Skeletal muscle cell (primary cell): Measurements from ENCODE around the gene ATOX1.

Experiments used
- DNase-seq: peaks from one replicate; pipeline ENCODE4 v3.0.0-alpha.2; 2010; ENCODE audit warnings: low read depth
- H3K4me3 ChIP-seq: 2 replicates; pipeline ENCODE4 v1.5.1; 2011; ENCODE audit warnings: low read depth, mild to moderate bottlenecking, control low read depth, low read length, moderate library complexity

Gene ATOX1

DNA sequence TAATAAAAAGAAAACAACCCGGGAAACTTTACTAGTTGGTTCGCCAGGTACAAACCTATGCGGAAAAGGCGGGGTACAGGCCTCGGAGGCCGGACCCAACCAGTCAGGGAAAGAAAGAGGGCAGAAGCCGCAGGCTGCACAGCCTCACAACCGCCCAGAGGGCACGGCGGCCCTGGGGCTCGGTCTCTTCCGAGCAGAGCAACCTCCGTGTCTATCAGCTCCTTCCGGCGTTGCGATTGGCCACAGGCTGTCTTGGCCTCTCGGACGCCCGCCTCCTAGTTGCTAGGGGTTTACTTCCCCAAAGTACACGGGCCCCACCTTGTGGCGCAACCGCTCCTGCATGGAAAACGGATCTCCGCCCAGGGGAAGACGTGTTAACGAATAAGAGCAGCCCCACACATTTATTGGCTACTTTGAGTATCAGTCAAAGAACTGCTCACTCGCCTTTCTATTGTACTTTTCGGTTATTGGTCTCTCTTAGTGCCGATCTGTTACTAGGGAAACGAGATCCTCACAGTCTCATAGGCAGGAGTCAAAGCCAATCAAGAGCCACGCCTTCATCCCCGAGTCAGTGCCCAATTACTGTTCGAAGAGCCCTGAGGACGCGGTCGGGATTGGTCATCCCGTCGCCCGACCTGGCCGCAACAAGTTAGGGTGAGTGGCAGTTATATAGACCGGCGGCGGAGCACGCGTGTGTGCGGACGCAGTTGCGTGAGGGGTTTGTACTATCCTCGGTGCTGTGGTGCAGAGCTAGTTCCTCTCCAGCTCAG is 13.0 kb upstream of the ATOX1 start, which contains the start of gene G3BP1:
Gene G3BP1, plus strand, starts transcription at position 696 of the 770 bp plus-strand sequence. CDS start 14,667 bp downstream, outside the sequence.
- DNase-seq: peak; percentile 100
- H3K4me3 ChIP-seq: peak within 1 kb of the TSS; percentile 92

DNA sequence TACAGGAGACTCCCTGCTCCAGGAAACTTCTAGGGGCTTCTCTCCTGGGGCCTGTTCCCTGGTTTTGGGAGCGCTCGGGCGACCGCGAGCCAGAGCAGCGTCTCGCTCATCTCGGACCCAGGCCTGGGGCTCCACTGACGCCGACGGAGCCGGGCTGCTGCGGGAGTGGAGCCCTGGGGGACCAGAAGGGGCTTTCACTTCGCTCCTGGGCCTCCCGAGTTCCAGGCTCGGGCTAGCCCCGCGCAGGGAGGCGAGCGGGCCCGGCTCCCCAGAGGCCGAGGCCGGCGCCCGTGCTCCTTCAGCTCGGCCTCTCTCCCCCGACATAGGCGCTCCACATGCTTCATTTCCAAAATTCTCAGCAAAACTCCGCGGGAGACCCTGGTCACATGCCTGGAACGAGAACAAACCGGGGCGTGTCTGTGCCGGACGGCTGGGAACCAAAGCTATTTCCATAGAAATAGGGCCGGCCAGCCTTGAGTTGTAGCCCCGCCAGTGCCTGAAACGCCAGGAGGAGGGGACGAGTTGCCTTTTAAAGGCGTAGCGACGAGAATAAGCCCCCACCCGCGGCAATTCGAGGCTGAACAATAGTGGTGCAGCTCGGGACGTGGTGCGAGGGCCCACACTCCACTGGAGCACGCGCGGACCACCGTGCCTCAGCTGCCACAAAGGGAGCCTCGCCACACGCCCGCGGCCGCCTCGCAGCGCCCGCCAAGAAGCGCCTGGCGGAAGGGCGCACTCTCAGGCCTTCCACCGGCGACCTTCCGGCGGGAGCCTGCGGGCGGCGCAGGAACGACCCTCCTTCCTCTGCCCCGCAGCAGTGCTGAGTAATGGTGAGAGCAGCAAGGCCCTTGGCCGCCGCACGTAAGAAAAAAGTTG is 12.2 kb upstream of the ATOX1 start:
- peak overlapping the region; percentile 48 for H3K4me3 ChIP-seq
- peak; percentile 39 for DNase-seq

DNA sequence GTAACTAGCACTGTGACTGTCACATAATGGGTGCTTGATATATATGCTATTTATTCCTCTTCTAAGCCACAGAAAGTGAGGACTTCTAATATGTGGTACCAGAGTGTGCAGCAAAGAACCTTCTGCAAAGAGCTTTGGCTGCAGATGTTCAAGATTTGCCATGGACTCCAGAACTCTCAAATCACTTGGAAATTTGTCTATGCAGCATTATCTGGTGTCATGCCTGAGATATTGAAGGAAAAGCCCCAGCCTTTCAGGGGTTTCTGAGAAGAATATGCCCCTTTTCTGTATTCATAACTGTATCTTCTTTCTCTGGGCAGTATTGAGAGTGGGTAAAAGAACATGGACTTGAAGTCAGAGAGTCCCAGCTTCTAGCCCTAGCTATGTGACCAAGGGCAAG is 8.5 kb upstream of the ATOX1 start:
- no peak for DNase-seq
- H3K4me3 ChIP-seq: no peak overlapping the region

DNA sequence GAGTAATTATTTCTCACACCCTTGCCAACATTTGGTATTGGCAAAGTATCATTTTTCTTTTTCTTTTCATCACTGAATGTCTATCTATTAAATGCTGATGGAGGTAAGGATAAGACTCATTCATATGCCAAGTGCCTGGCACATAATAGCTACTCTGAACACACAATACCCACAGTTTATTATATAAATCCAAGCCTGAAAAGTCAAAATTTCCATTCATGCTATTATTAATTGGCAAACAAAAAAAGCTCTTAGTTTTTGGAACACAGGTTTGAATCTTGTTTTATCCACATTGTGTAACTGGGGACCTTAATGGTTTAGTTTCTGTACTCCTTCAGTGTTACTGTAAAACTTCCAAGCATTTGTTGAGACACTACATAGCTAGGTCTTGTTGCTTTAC is 6.4 kb upstream of the ATOX1 start:
- no peak for DNase-seq
- H3K4me3 ChIP-seq: no peak overlapping the region

DNA sequence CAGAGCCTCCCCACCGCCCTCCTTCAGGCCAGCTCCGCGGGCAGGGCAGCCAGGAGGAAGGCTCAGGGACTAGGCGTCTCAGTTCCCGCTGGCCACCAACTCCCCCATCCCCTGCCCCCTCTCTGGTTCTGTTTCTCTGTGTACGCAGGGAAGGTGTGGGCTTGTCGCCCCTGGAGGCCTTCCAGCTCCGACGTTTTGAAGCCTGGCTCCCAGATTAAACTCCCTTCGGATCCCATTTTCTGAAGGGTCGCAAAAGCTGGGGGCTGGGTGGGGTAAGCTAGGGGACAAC is 346 bp downstream of the ATOX1 start:
- DNase-seq: no peak
- H3K4me3 ChIP-seq: peak overlapping the region; percentile 74

DNA sequence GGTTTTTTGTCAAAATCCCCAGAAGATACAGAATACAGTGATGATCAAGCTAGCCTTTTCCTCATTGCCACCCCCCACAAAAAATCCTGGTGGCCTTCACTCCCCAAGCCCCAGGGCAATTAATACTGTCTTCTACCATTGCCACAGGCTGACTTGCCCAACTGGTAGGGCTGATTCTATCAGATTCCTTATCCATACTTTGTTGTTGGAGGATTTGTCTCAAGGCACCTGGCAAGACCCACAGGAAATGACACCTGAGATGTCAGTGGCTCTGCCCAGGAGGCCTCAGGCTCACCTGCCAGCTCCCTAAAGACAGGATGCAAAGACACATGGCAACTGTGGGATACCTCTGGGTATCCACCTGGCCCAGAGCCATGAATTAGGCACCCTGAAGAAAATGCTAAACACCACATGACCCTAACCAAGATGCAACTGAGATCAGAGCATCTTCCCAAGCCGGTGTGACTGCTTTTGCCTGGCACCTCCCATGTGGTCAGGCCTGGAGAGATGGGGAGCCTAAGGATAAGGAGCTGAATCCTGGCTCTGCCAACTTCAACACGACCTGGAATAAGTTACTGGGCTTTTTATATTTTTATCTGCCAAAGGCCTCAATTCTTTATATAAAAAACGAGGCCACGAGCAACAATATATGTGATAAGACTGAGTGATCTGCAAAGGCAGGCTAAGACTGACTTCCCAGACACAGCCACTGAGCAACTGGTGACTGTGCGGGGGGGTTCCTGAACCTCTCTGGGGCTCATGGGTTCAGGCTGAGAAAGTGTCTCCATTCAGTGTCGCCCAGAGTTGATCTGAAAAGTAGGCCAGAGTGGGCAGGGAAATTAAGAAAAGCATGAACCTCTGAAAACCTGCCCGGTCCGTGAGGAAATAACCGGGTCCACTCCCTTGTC is 944 bp downstream of the ATOX1 start:
- H3K4me3 ChIP-seq: peak overlapping the region; percentile 74
- no peak for DNase-seq

DNA sequence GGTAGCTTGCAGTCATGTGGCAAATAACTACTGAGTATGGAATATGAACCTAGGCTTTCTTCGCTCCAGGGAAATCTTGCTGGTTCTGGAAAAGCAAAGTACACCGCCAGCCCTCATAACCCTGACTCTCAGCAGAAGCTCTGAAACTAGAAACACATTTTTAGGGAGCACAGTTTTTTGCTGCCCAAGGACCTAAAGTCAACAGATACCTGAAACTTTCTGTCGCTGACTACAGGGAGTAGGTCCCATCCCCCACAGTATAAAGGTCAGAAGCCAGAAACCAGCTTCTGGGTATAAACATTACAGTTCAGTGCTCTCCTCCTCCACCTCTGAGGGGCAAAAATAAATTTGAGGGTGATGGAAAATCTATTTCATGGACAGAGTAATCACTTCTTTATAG is 3.0 kb downstream of the ATOX1 start:
- DNase-seq: no peak
- no peak overlapping the region for H3K4me3 ChIP-seq

DNA sequence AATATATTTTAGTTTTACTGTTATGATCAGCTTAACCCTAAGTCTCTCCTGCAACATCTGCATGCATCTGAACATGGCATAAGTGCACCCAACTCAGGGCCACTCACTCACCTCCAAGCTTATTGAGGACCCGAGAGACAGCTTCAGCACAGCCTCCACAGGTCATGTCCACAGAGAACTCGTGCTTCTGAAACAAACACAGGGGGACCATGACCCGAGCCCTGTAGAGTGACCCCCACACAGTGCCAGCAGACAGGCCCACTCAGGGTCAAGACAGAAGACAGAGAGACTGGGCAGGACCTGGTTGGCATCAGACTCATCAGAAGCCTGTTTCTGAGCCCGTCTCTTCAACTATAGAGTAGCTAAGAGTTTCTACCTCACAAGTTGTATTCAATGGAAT is 6.8 kb downstream of the ATOX1 start:
- no peak overlapping the region for H3K4me3 ChIP-seq
- DNase-seq: no peak

DNA sequence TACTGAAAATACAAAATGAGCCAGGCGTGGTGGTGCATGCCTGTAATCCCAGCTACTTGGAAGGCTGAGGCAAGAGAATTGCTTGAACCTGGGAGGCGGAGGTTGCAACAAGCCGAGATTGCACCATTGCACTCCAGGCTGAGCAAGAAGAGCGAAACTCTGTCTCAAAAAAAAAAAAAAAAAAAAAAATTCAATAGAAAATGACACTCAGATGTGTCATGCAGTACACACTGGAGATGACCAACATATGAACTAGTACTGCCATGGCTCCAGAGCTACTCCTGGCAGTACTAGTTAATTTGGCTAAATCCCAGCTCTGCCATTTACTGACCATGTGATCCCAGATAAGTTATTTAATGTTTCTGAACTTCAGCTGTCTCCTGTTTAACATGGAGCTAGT is 7.3 kb downstream of the ATOX1 start:
- no peak for DNase-seq
- H3K4me3 ChIP-seq: no peak overlapping the region

DNA sequence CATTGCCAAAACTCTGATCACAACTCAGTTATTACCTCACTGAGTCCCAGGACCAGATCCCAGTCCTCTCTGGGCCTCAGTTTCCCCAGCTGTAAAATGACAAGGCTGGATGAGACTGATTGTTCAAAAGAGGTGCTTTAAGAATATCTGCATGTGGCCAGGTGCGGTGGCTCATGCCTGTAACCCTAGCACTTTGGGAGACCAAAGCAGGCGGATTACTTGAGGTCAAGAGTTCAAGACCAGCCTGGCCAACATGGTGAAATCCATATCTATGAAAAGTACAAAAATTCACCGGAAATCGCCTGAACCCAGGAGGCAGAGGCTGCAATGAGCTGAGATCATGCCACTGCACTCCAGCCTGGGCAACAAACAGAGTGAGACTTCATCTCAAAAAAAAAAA is 8.3 kb downstream of the ATOX1 start:
- H3K4me3 ChIP-seq: no peak overlapping the region
- DNase-seq: no peak

DNA sequence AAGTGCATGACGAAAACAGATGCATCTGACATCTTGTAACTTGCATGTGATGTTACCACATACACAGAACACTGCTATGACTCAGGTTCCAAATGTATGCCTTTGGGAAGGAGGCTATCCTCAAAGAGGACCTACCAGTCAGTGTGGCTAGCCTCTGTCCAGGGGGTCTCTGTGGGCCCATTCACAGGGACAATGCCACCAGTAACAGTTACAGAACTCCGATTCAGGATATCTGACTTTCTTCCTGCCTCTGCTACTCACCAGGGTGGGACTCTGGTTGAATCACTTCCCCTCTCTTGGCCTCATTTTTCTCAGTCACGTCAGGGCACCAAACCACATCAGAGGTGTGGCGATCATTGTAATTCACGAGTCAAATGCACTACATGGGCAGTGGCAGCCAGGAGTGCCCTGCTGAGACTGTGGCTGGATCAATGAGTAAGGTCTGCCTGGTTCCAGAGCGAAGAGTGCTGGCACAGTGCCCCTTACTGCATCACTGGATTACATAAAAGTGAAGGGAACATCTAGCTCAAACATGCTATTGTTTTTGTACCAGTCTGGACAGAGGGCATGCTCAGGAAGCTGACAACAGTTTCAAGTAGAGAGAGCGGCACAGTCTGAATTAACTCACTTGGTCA is 13.2 kb downstream of the ATOX1 start:
- peak; percentile 69 for DNase-seq
- no peak overlapping the region for H3K4me3 ChIP-seq

DNA sequence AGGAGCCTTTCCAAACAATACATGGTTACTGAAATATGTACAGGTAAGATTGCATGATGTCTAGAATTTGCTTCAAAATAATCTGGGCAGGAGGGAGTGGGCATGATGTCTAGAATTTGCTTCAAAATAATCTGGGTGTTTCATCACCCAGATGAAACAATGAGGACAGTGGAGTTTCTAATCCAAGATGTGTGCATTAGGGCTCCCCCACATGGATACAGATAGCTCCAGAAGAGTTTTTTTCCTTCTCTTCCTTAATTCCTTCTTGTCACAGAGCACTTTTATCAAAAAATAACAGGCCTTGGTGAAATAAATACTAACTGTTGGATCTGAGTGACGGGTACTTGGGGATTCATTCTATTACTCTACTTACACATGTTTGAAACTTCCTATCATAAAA is 14.9 kb downstream of the ATOX1 start:
- no peak overlapping the region for H3K4me3 ChIP-seq
- no peak for DNase-seq

DNA sequence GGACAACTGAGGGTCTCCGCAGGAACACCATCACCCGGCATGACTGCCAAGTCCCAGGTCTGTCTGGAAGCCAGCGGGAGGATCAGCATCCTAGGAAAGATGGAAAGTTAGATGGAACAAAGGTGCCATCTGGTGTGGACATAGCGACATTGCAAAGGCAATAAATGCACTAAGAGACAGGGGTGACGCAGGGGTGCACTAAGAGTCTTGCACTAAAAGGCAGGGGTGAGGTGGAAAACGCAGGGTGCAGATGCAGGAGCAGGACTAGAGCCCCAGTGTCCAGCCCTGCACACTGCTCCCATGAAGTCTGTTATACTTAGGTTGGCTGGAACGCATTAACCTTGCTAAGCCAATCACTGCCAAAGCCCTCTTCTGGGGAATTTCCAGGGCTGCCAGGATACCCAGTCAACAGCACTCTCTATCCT is 15.5 kb downstream of the ATOX1 start:
- no peak for DNase-seq
- no peak overlapping the region for H3K4me3 ChIP-seq

DNA sequence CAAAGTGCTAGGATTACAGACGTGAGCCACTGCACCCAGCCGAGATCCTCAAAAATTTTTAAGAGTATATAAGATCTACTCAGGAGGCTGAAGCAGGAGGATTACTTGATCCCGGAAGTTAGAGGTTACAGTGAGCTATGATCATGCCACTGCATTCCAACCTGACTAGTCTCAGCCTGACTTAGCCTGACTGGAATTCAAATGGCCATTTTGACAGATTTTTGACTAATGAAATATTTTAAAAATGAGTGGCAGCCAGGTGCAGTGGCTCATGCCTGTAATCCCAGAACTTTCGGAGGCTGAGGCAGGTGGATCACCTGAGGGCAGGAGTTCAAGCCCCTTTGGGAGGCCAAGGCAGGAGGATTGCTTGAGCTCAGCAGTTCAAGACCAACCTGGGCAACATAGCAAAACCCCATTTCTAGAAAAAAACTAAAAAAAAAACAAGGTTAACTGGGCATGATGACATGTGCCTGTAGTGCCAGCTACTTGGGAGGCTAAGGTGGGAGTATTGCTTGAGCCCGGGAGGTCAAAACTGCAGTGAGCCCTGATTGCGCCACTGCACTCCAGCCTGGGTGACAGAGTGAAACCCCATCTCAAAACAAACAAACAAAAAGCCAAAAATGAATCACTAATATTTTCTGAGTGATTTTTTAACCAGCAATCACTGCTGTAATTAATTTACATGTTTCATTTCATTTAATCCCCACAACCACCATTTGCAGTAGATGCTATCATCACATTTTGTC is 16.6 kb downstream of the ATOX1 start:
- DNase-seq: no peak
- H3K4me3 ChIP-seq: no peak overlapping the region

DNA sequence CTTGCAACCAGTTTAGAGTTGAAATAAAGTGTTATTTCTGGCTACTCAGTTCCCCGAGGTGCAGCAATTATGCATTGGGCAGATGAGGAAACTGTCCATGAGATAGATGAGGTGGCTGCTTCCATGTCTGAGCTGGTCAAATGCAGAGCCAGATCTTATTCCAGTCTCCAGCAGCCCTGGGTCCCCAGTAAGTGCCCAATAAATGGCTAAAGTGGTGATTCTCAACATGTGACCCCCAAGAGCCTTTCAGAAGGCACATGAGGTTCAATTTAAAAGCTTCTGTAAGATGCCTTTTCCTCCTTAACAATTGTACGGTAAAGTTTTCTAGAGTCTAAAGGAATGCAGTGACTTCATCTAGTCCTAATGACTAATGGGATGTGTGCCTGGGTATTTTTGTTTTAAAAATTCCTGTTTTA is 17.5 kb downstream of the ATOX1 start:
- H3K4me3 ChIP-seq: no peak overlapping the region
- no peak for DNase-seq

DNA sequence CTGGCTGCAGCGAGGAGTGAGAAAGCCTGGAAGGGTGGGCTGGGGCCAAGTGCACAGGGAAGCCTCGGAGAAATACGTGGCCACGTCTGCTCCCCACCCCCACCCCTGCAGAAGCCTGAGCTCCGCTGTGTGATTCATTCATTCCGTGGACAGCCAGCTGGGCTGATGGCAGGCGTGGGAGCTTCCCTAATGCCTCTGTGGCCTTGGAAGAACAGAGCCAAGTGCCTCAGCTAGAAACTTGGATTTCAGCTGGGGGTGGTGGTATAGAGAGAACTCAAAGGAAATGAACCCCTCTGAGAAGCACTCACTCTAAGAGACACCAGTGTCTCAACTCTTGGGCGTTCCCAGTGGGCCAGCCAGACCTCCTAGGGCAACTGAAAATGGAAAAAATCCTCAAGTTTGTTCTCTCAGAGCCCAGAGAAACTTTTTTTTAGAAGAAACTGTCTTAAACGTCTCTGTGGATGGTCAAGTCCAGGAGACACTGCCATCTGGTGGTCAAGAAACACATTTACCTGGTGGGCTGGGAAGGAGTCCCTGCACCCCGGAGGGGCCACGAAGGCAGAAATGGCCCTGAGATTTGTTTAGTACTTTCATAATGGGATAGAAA is 18.0 kb downstream of the ATOX1 start:
- DNase-seq: peak; percentile 91
- H3K4me3 ChIP-seq: no peak overlapping the region

DNA sequence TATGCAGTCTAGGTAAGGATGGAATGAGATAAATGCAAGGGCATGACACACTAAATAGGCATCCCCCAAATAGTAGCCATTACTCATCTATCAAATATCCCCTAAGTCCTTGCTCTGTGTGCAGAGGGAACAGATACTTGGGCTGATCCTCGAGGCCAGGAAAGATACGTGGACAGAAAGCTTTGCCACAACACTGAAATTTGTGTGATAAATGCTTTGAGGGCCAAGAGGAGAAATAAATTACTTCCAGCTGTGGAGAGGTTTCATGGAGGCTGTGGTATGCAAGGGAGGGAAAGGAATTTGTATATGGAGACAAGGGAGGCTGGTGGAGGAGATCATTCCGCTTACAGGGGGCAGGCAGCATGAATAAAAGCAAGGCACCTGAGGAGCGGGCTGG is 18.5 kb downstream of the ATOX1 start:
- DNase-seq: peak; percentile 77
- H3K4me3 ChIP-seq: no peak overlapping the region

DNA sequence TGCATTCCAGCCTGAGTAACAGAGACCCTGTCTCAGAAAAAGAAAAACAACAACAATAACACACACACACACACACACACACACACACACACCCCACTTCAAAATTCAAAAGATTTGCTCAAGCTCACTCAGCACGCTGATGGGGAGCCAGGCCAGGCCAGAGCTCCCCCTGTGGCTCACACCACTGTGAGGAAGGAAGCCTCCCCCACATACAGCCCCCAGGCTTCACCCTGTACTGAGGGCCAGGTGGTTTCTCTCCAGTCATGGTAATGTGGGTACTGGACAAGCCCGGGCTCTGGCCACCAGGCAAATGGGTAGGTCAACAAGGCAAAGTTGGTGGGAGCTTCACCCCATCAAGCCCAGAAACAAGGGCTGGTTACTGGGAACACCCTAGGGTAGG is 19.0 kb downstream of the ATOX1 start:
- H3K4me3 ChIP-seq: no peak overlapping the region
- no peak for DNase-seq
